LNCAP (cell line): ENCODE measurements around the gene SHROOM3.

Experiments used
- CTCF ChIP-seq: fragments of 450-650 bp; IDR thresholded peaks from 2 replicates; pipeline ENCODE4 v1.5.1; 2017; ENCODE audit warnings: mild to moderate bottlenecking

The SHROOM3 gene

GRCh38 chr4:76410636-76411035 is 24.4 kb upstream of the SHROOM3 start:
- no peak for TF ChIP-seq CTCF

DNA sequence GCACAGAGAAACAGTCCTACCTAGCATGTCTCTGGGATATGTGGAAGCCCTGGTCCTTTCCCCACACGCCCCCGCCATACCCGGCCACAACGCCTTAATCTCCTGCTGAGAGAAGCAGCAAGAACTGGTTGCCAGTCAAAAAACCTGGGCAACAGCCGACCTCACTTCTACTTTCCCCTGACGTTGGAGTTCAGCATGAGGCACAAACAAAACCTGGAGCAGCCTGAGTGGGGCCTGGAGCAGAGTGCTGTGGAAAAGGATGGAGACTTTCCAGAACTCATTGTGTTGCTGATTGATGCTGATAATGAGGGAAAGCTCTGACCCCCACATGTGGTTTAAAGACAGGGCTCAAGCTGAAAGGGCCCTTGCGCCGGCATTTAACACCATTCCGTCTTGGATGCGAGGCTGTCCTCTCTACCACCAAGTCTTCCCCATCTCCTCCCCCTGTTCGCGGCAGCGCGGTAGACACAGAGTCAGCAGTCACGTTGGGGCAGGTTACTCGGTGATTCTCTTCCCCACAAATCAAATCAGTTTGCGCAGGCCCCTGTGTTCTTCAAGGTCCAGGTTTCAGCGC is 14.8 kb upstream of the SHROOM3 start:
- no peak for TF ChIP-seq CTCF

- no peak for TF ChIP-seq CTCF
Observed at GRCh38 chr4:76420762-76421581, 14.1 kb upstream of the SHROOM3 start, which contains the start of gene CCDC158. TSS of gene CCDC158 (minus strand) at chr4:76421141. CDS start at chr4:76403207, 17,934 bp downstream.

DNA sequence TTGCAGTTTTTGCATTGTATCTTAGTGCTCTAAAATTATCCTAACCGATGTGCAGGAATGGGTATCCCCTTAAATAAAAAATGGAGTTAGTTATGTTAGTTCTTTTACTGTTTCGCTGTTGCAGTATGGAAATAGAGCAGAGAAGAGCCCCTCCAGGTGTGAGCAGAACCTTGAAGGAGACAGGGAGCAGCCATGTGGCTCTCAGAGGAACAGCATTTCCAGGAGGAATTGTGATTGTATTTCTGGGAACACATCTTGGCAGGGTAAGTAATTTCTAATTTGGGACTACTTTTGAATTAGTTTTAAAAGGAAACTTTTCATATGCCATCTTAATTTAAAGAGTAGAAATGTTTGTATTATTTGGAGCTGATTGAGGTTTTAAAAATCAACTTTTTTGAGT is 8.8 kb upstream of the SHROOM3 start:
- TF ChIP-seq CTCF: peak; percentile 42; the same call in 1 of the 2 replicates

DNA sequence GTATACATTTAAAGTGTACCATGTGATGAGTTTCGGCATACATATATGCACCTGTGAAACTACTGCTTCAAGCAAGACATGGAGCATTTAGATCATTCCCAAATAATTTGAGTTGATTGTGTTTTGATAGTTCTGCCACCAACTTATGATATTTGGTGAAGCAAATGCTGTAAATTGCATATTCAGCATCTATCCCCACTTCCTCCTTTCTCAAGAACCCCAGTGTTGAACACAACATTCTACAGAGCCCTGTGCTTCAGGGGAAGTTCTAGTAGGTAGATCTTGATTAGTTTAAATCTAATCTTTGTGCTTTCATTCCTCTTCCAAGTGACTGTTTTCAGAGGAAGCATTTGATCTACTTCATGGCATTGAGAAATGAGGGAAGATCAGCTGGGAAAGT is 5.4 kb upstream of the SHROOM3 start:
- no peak for TF ChIP-seq CTCF

- TF ChIP-seq CTCF: peak; percentile 77
Observed at GRCh38 chr4:76430519-76431388, 4.3 kb upstream of the SHROOM3 start.

DNA sequence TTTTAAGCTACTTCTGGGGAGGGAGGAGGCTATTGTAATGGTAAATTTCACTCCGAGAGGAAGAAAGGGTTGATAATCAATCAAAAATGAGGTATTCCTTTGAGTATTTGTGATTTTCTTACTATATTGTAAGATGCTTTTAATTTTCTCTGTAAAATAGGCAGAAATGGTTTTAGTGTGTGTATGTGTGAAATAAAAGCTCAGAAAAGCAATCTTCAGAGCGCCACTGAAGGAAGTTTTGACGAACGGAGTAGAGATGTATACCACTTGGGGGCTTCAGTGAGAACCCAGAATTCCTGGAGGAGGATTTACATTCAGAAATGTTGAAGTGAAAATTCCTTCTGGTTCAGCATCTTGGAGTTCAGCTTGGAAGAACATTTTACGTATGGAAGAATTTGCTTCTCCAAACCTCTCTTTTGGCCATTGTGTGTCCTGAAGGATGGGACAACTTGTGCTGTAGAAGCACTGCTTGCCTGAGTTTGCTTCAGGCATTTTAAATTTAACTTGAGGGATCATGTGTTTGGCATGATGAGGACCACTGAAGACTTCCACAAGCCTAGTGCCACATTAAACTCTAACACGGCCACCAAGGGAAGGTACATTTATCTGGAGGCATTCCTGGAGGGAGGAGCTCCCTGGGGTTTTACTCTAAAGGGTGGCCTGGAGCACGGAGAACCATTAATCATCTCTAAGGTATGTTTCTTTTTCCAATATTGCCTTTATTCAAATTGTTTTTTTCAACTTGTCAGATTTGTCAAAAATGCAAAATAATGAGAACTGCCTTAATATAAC is 695 bp downstream of the SHROOM3 start:
- no peak for TF ChIP-seq CTCF
